ENCODE data around the gene APOE. TPM values are rescaled to one million over a fixed set of nuclear protein-coding genes. Genes with fewer than 3 reads are reported as not detected.

The APOE gene
- total and polyA plus RNA-seq, 9 of the 15 experiments (the other 6 are each of a cell fraction or from before 2014, with no cell fraction given): 0.14 to 180 (median 58.1) TPM; not detected in 1

- TF ChIP-seq, protein P1, sequence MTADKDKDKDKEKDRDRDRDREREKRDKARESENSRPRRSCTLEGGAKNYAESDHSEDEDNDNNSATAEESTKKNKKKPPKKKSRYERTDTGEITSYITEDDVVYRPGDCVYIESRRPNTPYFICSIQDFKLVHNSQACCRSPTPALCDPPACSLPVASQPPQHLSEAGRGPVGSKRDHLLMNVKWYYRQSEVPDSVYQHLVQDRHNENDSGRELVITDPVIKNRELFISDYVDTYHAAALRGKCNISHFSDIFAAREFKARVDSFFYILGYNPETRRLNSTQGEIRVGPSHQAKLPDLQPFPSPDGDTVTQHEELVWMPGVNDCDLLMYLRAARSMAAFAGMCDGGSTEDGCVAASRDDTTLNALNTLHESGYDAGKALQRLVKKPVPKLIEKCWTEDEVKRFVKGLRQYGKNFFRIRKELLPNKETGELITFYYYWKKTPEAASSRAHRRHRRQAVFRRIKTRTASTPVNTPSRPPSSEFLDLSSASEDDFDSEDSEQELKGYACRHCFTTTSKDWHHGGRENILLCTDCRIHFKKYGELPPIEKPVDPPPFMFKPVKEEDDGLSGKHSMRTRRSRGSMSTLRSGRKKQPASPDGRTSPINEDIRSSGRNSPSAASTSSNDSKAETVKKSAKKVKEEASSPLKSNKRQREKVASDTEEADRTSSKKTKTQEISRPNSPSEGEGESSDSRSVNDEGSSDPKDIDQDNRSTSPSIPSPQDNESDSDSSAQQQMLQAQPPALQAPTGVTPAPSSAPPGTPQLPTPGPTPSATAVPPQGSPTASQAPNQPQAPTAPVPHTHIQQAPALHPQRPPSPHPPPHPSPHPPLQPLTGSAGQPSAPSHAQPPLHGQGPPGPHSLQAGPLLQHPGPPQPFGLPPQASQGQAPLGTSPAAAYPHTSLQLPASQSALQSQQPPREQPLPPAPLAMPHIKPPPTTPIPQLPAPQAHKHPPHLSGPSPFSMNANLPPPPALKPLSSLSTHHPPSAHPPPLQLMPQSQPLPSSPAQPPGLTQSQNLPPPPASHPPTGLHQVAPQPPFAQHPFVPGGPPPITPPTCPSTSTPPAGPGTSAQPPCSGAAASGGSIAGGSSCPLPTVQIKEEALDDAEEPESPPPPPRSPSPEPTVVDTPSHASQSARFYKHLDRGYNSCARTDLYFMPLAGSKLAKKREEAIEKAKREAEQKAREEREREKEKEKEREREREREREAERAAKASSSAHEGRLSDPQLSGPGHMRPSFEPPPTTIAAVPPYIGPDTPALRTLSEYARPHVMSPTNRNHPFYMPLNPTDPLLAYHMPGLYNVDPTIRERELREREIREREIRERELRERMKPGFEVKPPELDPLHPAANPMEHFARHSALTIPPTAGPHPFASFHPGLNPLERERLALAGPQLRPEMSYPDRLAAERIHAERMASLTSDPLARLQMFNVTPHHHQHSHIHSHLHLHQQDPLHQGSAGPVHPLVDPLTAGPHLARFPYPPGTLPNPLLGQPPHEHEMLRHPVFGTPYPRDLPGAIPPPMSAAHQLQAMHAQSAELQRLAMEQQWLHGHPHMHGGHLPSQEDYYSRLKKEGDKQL (CRISPR knock-in tag; IDR thresholded peaks at IDR 0.05; ENCODE audit: borderline replicate concordance): no peak
- TF ChIP-seq BRF1 (IDR thresholded peaks at IDR 0.05; ENCODE audit: borderline replicate concordance, extremely low read depth, insufficient read length): no peak
- TF ChIP-seq TFAM (CRISPR knock-in tag; conservative IDR thresholded peaks at IDR 0.05): no peak
- 0 out of 2 replicates have a peak, but pooled peaks have one; percentile 14 for TF ChIP-seq SMAD4 (CRISPR knock-in tag; conservative IDR thresholded peaks at IDR 0.05)
- TF ChIP-seq GTF2B (IDR thresholded peaks at IDR 0.05; ENCODE audit: extremely low read depth, insufficient read length): no peak
- peak; percentile 71; the same call in 1 of the 2 replicates for TF ChIP-seq MYC (IDR thresholded peaks at IDR 0.05; ENCODE audit: low read depth, low read length)
- TF ChIP-seq MYC (CRISPR knock-in tag; IDR thresholded peaks at IDR 0.05; ENCODE audit: borderline replicate concordance, low read depth): 0 out of 2 replicates have a peak, but pooled peaks have one; percentile 32
- TF ChIP-seq CEBPB (tag; IDR thresholded peaks at IDR 0.05): no peak
- TF ChIP-seq ZNF695 (CRISPR knock-in tag; IDR thresholded peaks at IDR 0.05): no peak
- no peak; the same call in 1 of the 2 replicates for TF ChIP-seq ZNF445 (CRISPR knock-in tag; IDR thresholded peaks at IDR 0.05; ENCODE audit: low read depth)
- no peak for TF ChIP-seq RBBP5 (IDR thresholded peaks at IDR 0.05; ENCODE audit: borderline replicate concordance, insufficient read depth, low read length, poor library complexity, severe bottlenecking)
- TF ChIP-seq, protein P2, sequence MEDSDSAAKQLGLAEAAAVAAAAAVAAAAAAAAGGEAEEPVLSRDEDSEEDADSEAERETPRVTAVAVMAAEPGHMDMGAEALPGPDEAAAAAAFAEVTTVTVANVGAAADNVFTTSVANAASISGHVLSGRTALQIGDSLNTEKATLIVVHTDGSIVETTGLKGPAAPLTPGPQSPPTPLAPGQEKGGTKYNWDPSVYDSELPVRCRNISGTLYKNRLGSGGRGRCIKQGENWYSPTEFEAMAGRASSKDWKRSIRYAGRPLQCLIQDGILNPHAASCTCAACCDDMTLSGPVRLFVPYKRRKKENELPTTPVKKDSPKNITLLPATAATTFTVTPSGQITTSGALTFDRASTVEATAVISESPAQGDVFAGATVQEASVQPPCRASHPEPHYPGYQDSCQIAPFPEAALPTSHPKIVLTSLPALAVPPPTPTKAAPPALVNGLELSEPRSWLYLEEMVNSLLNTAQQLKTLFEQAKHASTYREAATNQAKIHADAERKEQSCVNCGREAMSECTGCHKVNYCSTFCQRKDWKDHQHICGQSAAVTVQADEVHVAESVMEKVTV (CRISPR knock-in tag; IDR thresholded peaks at IDR 0.05): 0 out of 2 replicates have a peak, but pooled peaks have one; percentile 34
- peak in 1 of 2 experiments; percentile 50; a peak in 1 of 4 replicates for TF ChIP-seq SRF (CRISPR knock-in tag; IDR thresholded peaks at IDR 0.05)
- no peak for TF ChIP-seq BCL6 (CRISPR knock-in tag; IDR thresholded peaks at IDR 0.05)
- TF ChIP-seq ZNF24 (IDR thresholded peaks at IDR 0.05): no peak
- TF ChIP-seq PRMT5 (CRISPR knock-in tag; IDR thresholded peaks at IDR 0.05): no peak
- no peak for TF ChIP-seq USF1 (CRISPR knock-in tag; IDR thresholded peaks at IDR 0.05)
- TF ChIP-seq HMGN3 (IDR thresholded peaks at IDR 0.05; ENCODE audit: borderline replicate concordance, extremely low read depth, insufficient read length, low read depth, low read length): peak; percentile 75
- no peak for TF ChIP-seq SMARCA5 (IDR thresholded peaks at IDR 0.05)
- TF ChIP-seq CBX1 (IDR thresholded peaks at IDR 0.05; ENCODE audit: low read depth): 0 out of 2 replicates have a peak, but pooled peaks have one; percentile 28
Observed at GRCh38 chr19:44890366-44891015, 15.1 kb upstream of the APOE start (continued).
